Vagina (tissue), 2 donors: ENCODE measurements around the gene RRP36.

ENCODE experiments used
- POLR2A ChIP-seq, 2 donors: fragments of 450-650 bp; IDR thresholded peaks; one replicate each; pipeline ENCODE4 v1.6.1; 2017; ENCODE audit warnings: antibody characterized with exemption in 2 of 2, mild to moderate bottlenecking in 2 of 2, moderate library complexity in 2 of 2
- POLR2AphosphoS5 ChIP-seq, 2 donors: sonication (generic); formaldehyde crosslinking; IDR thresholded peaks; one replicate each; pipeline ENCODE4 v1.9.0; 2017; ENCODE audit warnings: antibody characterized with exemption in 2 of 2, mild to moderate bottlenecking in 2 of 2, low read depth in 1 of 2; ENCODE audit not compliant: insufficient read depth in 1 of 2
- TF ChIP-seq, protein P1 (sequence below), 3 experiments: fragments of 450-650 bp in 2 of 3; fragments of 200-600 bp in 1 of 3; sonication (generic) in 1 of 3; IDR thresholded peaks; one replicate each; pipeline ENCODE4 v1.5.1; 2017 to 2019; ENCODE audit warnings: antibody characterized with exemption in 3 of 3, mild to moderate bottlenecking in 2 of 3, moderate library complexity in 2 of 3

- TF ChIP-seq, protein P1, sequence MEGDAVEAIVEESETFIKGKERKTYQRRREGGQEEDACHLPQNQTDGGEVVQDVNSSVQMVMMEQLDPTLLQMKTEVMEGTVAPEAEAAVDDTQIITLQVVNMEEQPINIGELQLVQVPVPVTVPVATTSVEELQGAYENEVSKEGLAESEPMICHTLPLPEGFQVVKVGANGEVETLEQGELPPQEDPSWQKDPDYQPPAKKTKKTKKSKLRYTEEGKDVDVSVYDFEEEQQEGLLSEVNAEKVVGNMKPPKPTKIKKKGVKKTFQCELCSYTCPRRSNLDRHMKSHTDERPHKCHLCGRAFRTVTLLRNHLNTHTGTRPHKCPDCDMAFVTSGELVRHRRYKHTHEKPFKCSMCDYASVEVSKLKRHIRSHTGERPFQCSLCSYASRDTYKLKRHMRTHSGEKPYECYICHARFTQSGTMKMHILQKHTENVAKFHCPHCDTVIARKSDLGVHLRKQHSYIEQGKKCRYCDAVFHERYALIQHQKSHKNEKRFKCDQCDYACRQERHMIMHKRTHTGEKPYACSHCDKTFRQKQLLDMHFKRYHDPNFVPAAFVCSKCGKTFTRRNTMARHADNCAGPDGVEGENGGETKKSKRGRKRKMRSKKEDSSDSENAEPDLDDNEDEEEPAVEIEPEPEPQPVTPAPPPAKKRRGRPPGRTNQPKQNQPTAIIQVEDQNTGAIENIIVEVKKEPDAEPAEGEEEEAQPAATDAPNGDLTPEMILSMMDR (IDR thresholded peaks at IDR 0.05), result no peak
- TF ChIP-seq POLR2A (IDR thresholded peaks at IDR 0.05), result no peak
- TF ChIP-seq POLR2AphosphoS5 (IDR thresholded peaks at IDR 0.05; ENCODE audit: insufficient read depth in 1 of 2, low read depth in 1 of 2), result peak in 1 of 2 donors; percentile 48
Measured at GRCh38 chr6:43076464-43077332, 55.3 kb downstream of the RRP36 start.
